K562 (cell line): ENCODE data around the gene CHRNA3. TPM values are rescaled to one million over a fixed set of nuclear protein-coding genes. Genes with fewer than 3 reads are reported as not detected.

ENCODE experiments used
- ATAC-seq: fragments of 200-7000 bp; cut with Tn5 transposase; 3 replicates; pipeline ENCODE4 v1.9.1; 2020; ENCODE audit warnings: moderate library complexity
- BruUV-seq: library from RNA; stranded (reverse); fragments of 400-500 nt; replicated peaks from 2 replicates; lab custom pipeline; 2021; lab: Mats Ljungman, UMichigan
- CTCF ChIA-PET: fragments of 300-600 bp; formaldehyde crosslinking; extraction: SDS; loops from one replicate; lab custom pipeline; 2021; ENCODE audit warnings: low intra/inter-chr PET ratio; lab: Yijun Ruan, JAX
- POLR2A ChIA-PET: fragments of 300-600, 350-650 bp; sonication (Branson Sonifier 250); formaldehyde crosslinking; extraction: SDS; loops from one replicate; lab custom pipeline; 2021; ENCODE audit warnings: antibody characterized with exemption, inconsistent platforms; lab: Yijun Ruan, JAX
- DNase-seq, 4 experiments: peaks; one replicate each; pipeline versions ENCODE4 v3.0.0 to v3.0.0-alpha.2; 2011 to 2018; ENCODE audit warnings: low spot score in 3 of 4, mixed read lengths in 3 of 4; ENCODE audit errors: extremely low read depth in 1 of 4
- FAIRE-seq: peaks from 2 replicates; lab custom pipeline; 2011; peaks lifted over from hg19 to GRCh38; lab: Jason Lieb, UNC
- H2AFZ ChIP-seq: 2 replicates; pipeline ENCODE4 v1.6.0; 2011; ENCODE audit warnings: low read depth, low read length, control low read depth, inconsistent platforms
- H3K27ac ChIP-seq: fragments of 200-600 bp; 3 replicates; pipeline ENCODE4 v1.8.0; 2011; ENCODE audit warnings: low read depth, mild to moderate bottlenecking, control low read depth, inconsistent platforms, low read length, moderate library complexity, mixed read lengths; ENCODE audit errors: extremely low read depth
- H3K27me3 ChIP-seq, 2 experiments: fragments of 300-600 bp in 1 of 2; 2 replicates in 1 of 2; 3 replicates in 1 of 2; pipeline versions ENCODE4 v1.6.0 to v1.8.0; 2011; ENCODE audit warnings: inconsistent platforms in 2 of 2, low read length in 2 of 2, mild to moderate bottlenecking in 1 of 2, mixed read lengths in 1 of 2, moderate library complexity in 1 of 2; ENCODE audit not compliant: control insufficient read depth in 2 of 2, insufficient read depth in 2 of 2
- H3K36me3 ChIP-seq: fragments of 300-600 bp; 3 replicates; pipeline ENCODE4 v1.8.0; 2011; ENCODE audit warnings: mild to moderate bottlenecking, low read length, inconsistent platforms; ENCODE audit not compliant: control insufficient read depth, insufficient read depth
- H3K4me1 ChIP-seq, 2 experiments: fragments of 200-600 bp in 1 of 2; replicated peaks in 1 of 2; 2 replicates in 1 of 2; 3 replicates in 1 of 2; pipeline versions ENCODE4 v1.5.1 to v1.8.0; 2011; ENCODE audit warnings: inconsistent platforms in 2 of 2, low read length in 2 of 2, mild to moderate bottlenecking in 1 of 2, mixed read lengths in 1 of 2, moderate library complexity in 1 of 2; ENCODE audit not compliant: control insufficient read depth in 2 of 2, insufficient read depth in 2 of 2
- H3K4me2 ChIP-seq: 2 replicates; pipeline ENCODE4 v1.6.1; 2011; ENCODE audit warnings: low read length, control low read depth, inconsistent platforms, mixed read lengths; ENCODE audit not compliant: insufficient read depth
- H3K4me3 ChIP-seq: fragments of 200-600 bp; sonication (generic), shearing (Covaris generic); 2 replicates; pipeline ENCODE4 v1.5.1; 2016; ENCODE audit warnings: control low read depth, inconsistent platforms
- H3K79me2 ChIP-seq: fragments of 200-600 bp; 3 replicates; pipeline ENCODE4 v1.8.0; 2011; ENCODE audit warnings: low read length, inconsistent platforms; ENCODE audit not compliant: control insufficient read depth, insufficient read depth
- H3K9ac ChIP-seq, 2 experiments: 2 replicates each; pipeline versions ENCODE4 v1.6.0 to v1.6.1; 2011; ENCODE audit warnings: low read depth in 2 of 2, low read length in 2 of 2, control low read depth in 1 of 2, inconsistent platforms in 1 of 2, mild to moderate bottlenecking in 1 of 2, mixed read lengths in 1 of 2; ENCODE audit not compliant: insufficient read depth in 1 of 2
- H3K9me1 ChIP-seq: one replicate; pipeline ENCODE4 v1.6.0; 2011; ENCODE audit warnings: inconsistent platforms, mild to moderate bottlenecking, low read length, moderate library complexity; ENCODE audit not compliant: control insufficient read depth, insufficient read depth
- H3K9me3 ChIP-seq: replicated peaks from 2 replicates; pipeline ENCODE4 v1.5.1; 2011; ENCODE audit warnings: low read depth, low read length, inconsistent platforms; ENCODE audit not compliant: control insufficient read depth, insufficient read depth
- H4K20me1 ChIP-seq: replicated peaks from 2 replicates; pipeline ENCODE4 v1.6.1; 2011; ENCODE audit warnings: low read length, inconsistent platforms, mixed read lengths; ENCODE audit not compliant: control insufficient read depth, insufficient read depth
- BDP1 ChIP-seq: IDR thresholded peaks from 3 replicates; pipeline ENCODE4 v1.6.1; 2011; ENCODE audit not compliant: insufficient read length, insufficient read depth
- E2F6 ChIP-seq, 2 experiments: IDR thresholded peaks; 2 replicates each; pipeline ENCODE4 v1.6.1; 2011; ENCODE audit warnings: borderline replicate concordance in 1 of 2, control low read depth in 1 of 2, low read depth in 1 of 2, low read length in 1 of 2, mild to moderate bottlenecking in 1 of 2, mixed read lengths in 1 of 2, moderate library complexity in 1 of 2; ENCODE audit not compliant: insufficient read depth in 1 of 2, insufficient read length in 1 of 2, poor library complexity in 1 of 2, severe bottlenecking in 1 of 2; ENCODE audit errors: extremely low read depth in 1 of 2
- LARP7 ChIP-seq: fragments of 450-650 bp; IDR thresholded peaks from 2 replicates; pipeline ENCODE4 v1.6.1; 2016
- TAF7 ChIP-seq: fragments of 450-650 bp; IDR thresholded peaks from 2 replicates; pipeline ENCODE4 v1.6.1; 2016; ENCODE audit warnings: missing genetic modification characterization, missing compliant biosample characterization
- WGBS: fragments of 100-300 bp; shearing (Covaris generic); methylation state at CpG from one replicate; pipeline ENCODE4 v1.1.6; 2016; ENCODE audit warnings: low coverage, mixed read lengths; ENCODE audit not compliant: insufficient coverage; ENCODE audit errors: missing lambda C conversion rate; 5-methylcytosine and 5-hydroxymethylcytosine counted together
- in situ Hi-C: fragments of 300-500 bp; cut with MboI; formaldehyde crosslinking; loops from 4 replicates; pipeline ENCODE4 v1.15.0; 2018; ENCODE audit warnings: inconsistent platforms, mixed read lengths
- intact Hi-C: fragments of 100-400 bp; cut with micrococcal nuclease; formaldehyde crosslinking; loops from 2 replicates; pipeline ENCODE4 v1.14.2; 2022
- polyA plus RNA-seq, 8 experiments: library from polyadenylated mRNA; depleted of rRNA in 4 of 8; stranded (reverse) in 5 of 8; unstranded in 3 of 8; fragments of >200 nt; fragmentation: Nextera tagmentation in 2 of 8; fragmentation: Illumina TruSeq in 1 of 8; extraction: Ambion mirVana in 2 of 8; extraction: Trizol in 1 of 8; gene quantifications; 2 replicates each; pipeline versions ENCODE4 v1.2.1 to v1.2.3, GENCODE V29; 2011 to 2014; ENCODE audit warnings: inconsistent platforms in 1 of 8, missing spikeins in 1 of 8
- total RNA-seq, 7 experiments: library from RNA; depleted of rRNA in 6 of 7; stranded (reverse); fragments of >200 nt in 6 of 7; fragmentation: Illumina TruSeq in 2 of 7; extraction: Trizol in 2 of 7; gene quantifications; 2 replicates each; pipeline versions ENCODE4 v1.2.1 to v1.2.3, GENCODE V29; 2011 to 2021; ENCODE audit warnings: low replicate concordance in 1 of 7
- TF ChIP-seq, protein P1 (sequence below), 3 experiments: IDR thresholded peaks in 2 of 3; conservative IDR thresholded peaks in 1 of 3; 2 replicates each; pipeline ENCODE4 v1.5.1; 2011 to 2012; ENCODE audit warnings: low read length in 3 of 3, mild to moderate bottlenecking in 3 of 3, control low read depth in 2 of 3, improper control_type of control experiment in 1 of 3, inconsistent platforms in 1 of 3, low read depth in 1 of 3, mixed read lengths in 1 of 3, moderate library complexity in 1 of 3; ENCODE audit not compliant: insufficient read depth in 2 of 3

Gene CHRNA3
- total and polyA plus RNA-seq, 9 of the 15 experiments (the other 6 are each of a cell fraction or from before 2014, with no cell fraction given) = 0.01 TPM; not detected in 8

- ChIA-PET CTCF (interaction anchor here (1.1 kb wide), 1 partner anchor 67 kb away, joined by 3 read pairs; no protein-coding TSS in a partner anchor), POLR2A (interaction anchor here (1.3 kb wide), 1 partner anchor 28 kb away, joined by 3 read pairs; no protein-coding TSS in a partner anchor)
- in situ Hi-C loops (no loop called here), intact Hi-C loops (no loop called here)
- Histone ChIP-seq H4K20me1 (0 out of 2 replicates have a peak, but pooled peaks cover 3% of the 10 kb centered on the region), H3K9me1 (no peaks in the 10 kb centered on the region), H3K9ac (peak within 1 kb of the TSS in 1 of 2 experiments; percentile 26; a peak in 1 of 4 replicates), H3K27ac (no peak within 1 kb of the TSS), H3K36me3 (no peaks in the 10 kb centered on the region), H3K27me3 (peaks cover 12 to 31% of the 10 kb centered on the region in 2 experiments; a peak in 4 of 5 replicates), H3K9me3 (no peaks in the 10 kb centered on the region), H3K4me1 (peaks cover 3 to 12% of the 10 kb centered on the region in 2 experiments; a peak in 3 of 5 replicates), H3K4me3 (peak within 1 kb of the TSS; percentile 13; the same call in 1 of the 2 replicates), H3K79me2 (no peaks in the 10 kb centered on the region), H3K4me2 (peak within 1 kb of the TSS; percentile 35), H2AFZ (peak within 1 kb of the TSS; percentile 44)
- DNase-seq (peak; percentile 45 to 74 (median 59)), FAIRE-seq (no peak), ATAC-seq (peak; percentile 78)
- 15% methylated on average over 30 of the region's 47 CpGs for WGBS
- BruUV-seq = no TSS peak
- peak; percentile 64 to 89 for TF ChIP-seq E2F6 (IDR thresholded peaks at IDR 0.05; ENCODE audit: borderline replicate concordance in 1 of 2, extremely low read depth in 1 of 2, insufficient read depth in 1 of 2, insufficient read length in 1 of 2, low read depth in 1 of 2, low read length in 1 of 2, poor library complexity in 1 of 2, severe bottlenecking in 1 of 2)
- TF ChIP-seq LARP7 = no peak
- no peak for TF ChIP-seq BDP1
- TF ChIP-seq, protein P1, sequence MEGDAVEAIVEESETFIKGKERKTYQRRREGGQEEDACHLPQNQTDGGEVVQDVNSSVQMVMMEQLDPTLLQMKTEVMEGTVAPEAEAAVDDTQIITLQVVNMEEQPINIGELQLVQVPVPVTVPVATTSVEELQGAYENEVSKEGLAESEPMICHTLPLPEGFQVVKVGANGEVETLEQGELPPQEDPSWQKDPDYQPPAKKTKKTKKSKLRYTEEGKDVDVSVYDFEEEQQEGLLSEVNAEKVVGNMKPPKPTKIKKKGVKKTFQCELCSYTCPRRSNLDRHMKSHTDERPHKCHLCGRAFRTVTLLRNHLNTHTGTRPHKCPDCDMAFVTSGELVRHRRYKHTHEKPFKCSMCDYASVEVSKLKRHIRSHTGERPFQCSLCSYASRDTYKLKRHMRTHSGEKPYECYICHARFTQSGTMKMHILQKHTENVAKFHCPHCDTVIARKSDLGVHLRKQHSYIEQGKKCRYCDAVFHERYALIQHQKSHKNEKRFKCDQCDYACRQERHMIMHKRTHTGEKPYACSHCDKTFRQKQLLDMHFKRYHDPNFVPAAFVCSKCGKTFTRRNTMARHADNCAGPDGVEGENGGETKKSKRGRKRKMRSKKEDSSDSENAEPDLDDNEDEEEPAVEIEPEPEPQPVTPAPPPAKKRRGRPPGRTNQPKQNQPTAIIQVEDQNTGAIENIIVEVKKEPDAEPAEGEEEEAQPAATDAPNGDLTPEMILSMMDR (IDR thresholded peaks at IDR 0.05 in 2 of 3, conservative IDR thresholded peaks at IDR 0.05 in 1 of 3; ENCODE audit: insufficient read depth in 2 of 3, low read depth in 1 of 3, low read length in 3 of 3) = 0 out of 6 replicates have a peak, but pooled peaks of 1 of the 3 experiments have one; percentile 17
- 0 out of 2 replicates have a peak, but pooled peaks have one; percentile 16 for TF ChIP-seq TAF7
Measured at GRCh38 chr15:78641102-78641748, 20.4 kb upstream of the CHRNA3 start, which contains the start of gene CHRNB4. CHRNB4 (minus strand) TSS chr15:78641210; CDS start chr15:78641133, 77 bp downstream.
